Uterine smooth muscle cell (primary cell): ENCODE data around the gene E4F1. TPM values are rescaled to one million over a fixed set of nuclear protein-coding genes. Genes with fewer than 3 reads are reported as not detected.

Source experiments
- total RNA-seq: library from RNA; depleted of rRNA; stranded (reverse); fragments of >200 nt; gene quantifications from 2 replicates; pipeline ENCODE4 v1.2.3, GENCODE V29; 2014

Gene E4F1
- total RNA-seq: 37.0 and 38.0 TPM in 2 replicates

GRCh38 chr16:2223221-2223941 is at the start of gene E4F1:
Gene E4F1, plus strand, starts transcription at chr16:2223591. Its CDS starts 23 bp downstream, at chr16:2223614.

GRCh38 chr16:2196162-2196980 is 27.0 kb upstream of the E4F1 start, which contains the start of gene CASKIN1:
Gene CASKIN1, minus strand, starts transcription at chr16:2196605. Its CDS starts 173 bp downstream, at chr16:2196432.

GRCh38 chr16:2205104-2205966 is 18.1 kb upstream of the E4F1 start, which contains the start of gene MLST8:
Gene MLST8, plus strand, starts transcription at chr16:2205454. Its CDS starts 632 bp downstream, at chr16:2206086.

GRCh38 chr16:2210386-2211365 is 12.7 kb upstream of the E4F1 start, which contains the start of gene BRICD5:
Gene BRICD5, minus strand, starts transcription at chr16:2210863. Its CDS starts 30 bp downstream, at chr16:2210833.

GRCh38 chr16:2214719-2214968 is 8.7 kb upstream of the E4F1 start, which contains the start of gene PGP:
Gene PGP, minus strand, starts transcription at chr16:2214840. Its CDS starts 63 bp downstream, at chr16:2214777.

GRCh38 chr16:2236337-2237101 is 13.1 kb downstream of the E4F1 start, which contains the start of gene DNASE1L2:
Gene DNASE1L2, plus strand, starts transcription at chr16:2236444. Its CDS starts 373 bp downstream, at chr16:2236817.

GRCh38 chr16:2251296-2252111 is 28.1 kb downstream of the E4F1 start, which contains the start of gene ECI1:
Gene ECI1, minus strand, starts transcription at chr16:2251587. Its CDS starts 21 bp downstream, at chr16:2251566.

GRCh38 chr16:2267913-2268666 is 44.7 kb downstream of the E4F1 start, which contains the start of gene RNPS1:
Gene RNPS1, minus strand, starts transcription at chr16:2268126. Its CDS starts 3,483 bp downstream, at chr16:2264643.

Other genes with a start within 250 kb of the E4F1 start
- not detected in 2 replicates for gene NOXO1, start 242.1 kb upstream of the E4F1 start, total RNA-seq
- gene GFER, start 239.4 kb upstream of the E4F1 start, total RNA-seq: 18.5 and 23.0 TPM in 2 replicates
- 1.4 and 6.1 TPM in 2 replicates for gene SYNGR3, start 233.6 kb upstream of the E4F1 start, total RNA-seq
- 20.7 and 22.7 TPM in 2 replicates for gene ZNF598, start 213.8 kb upstream of the E4F1 start, total RNA-seq
- 0.33 and 0.87 TPM in 2 replicates for gene NPW, start 203.8 kb upstream of the E4F1 start, total RNA-seq
- gene NHERF2, start 196.7 kb upstream of the E4F1 start, total RNA-seq: 12.1 and 17.7 TPM in 2 replicates
- gene NTHL1, start 175.8 kb upstream of the E4F1 start, total RNA-seq: 29.5 and 31.0 TPM in 2 replicates
- 50.2 and 59.6 TPM in 2 replicates for gene TSC2, start 175.6 kb upstream of the E4F1 start, total RNA-seq
- 137 and 254 TPM in 2 replicates for gene PKD1, start 87.7 kb upstream of the E4F1 start, total RNA-seq
- 1.1 and 1.4 TPM in 2 replicates for gene RAB26, start 75.0 kb upstream of the E4F1 start, total RNA-seq
- 46.6 and 52.6 TPM in 2 replicates for gene TRAF7, start 67.8 kb upstream of the E4F1 start, total RNA-seq
- gene CASKIN1, start 27.0 kb upstream of the E4F1 start, total RNA-seq: 0.12 and 0.33 TPM in 2 replicates
- 22.6 and 28.9 TPM in 2 replicates for gene MLST8, start 18.1 kb upstream of the E4F1 start, total RNA-seq
- gene BRICD5, start 12.7 kb upstream of the E4F1 start, total RNA-seq: 1.7 and 4.9 TPM in 2 replicates
- gene PGP, start 8.8 kb upstream of the E4F1 start, total RNA-seq: 14.1 and 24.5 TPM in 2 replicates
- 0.44 and 0.87 TPM in 2 replicates for gene DNASE1L2, start 12.9 kb downstream of the E4F1 start, total RNA-seq
- gene ECI1, start 28.0 kb downstream of the E4F1 start, total RNA-seq: 51.1 and 60.7 TPM in 2 replicates
- 50.1 and 82.1 TPM in 2 replicates for gene RNPS1, start 44.5 kb downstream of the E4F1 start, total RNA-seq
- gene ABCA3, start 117.1 kb downstream of the E4F1 start, total RNA-seq: 0.89 and 1.5 TPM in 2 replicates
- gene CCNF, start 205.9 kb downstream of the E4F1 start, total RNA-seq: 13.7 and 48.0 TPM in 2 replicates
- 5.6 and 13.6 TPM in 2 replicates for gene TEDC2, start 236.5 kb downstream of the E4F1 start, total RNA-seq
- gene NTN3, start 247.7 kb downstream of the E4F1 start, total RNA-seq: 0.89 and 2.4 TPM in 2 replicates